ENCODE measurements around the gene C3orf62.

- TF ChIP-seq CTCF (IDR thresholded peaks at IDR 0.05) = no peak
- no peak for TF ChIP-seq POLR2A (IDR thresholded peaks at IDR 0.05)
These were observed 21.1 kb downstream of the C3orf62 start for GRCh38 chr3:49255718-49256511.

All from thyroid gland (tissue), 4 donors.